MM.1S (cell line): ENCODE measurements around the gene TMEM245.

Experiments
- DNase-seq: peaks from one replicate; pipeline ENCODE4 v3.0.0-alpha.2; 2015
- H2AFZ ChIP-seq: fragments of 300-600 bp; sonication (generic); 2 replicates; pipeline ENCODE4 v1.6.0; 2016; ENCODE audit warnings: antibody characterized with exemption, low read length
- H3F3A ChIP-seq: fragments of 300-600 bp; sonication (generic); 2 replicates; pipeline ENCODE4 v1.6.1; 2016; ENCODE audit warnings: mild to moderate bottlenecking, antibody characterized with exemption, low read length, moderate library complexity, mixed read lengths; ENCODE audit not compliant: insufficient read depth
- H3K27ac ChIP-seq: fragments of 300-600 bp; sonication (generic); 2 replicates; pipeline ENCODE4 v1.5.1; 2016; ENCODE audit warnings: mild to moderate bottlenecking, low read length
- H3K27me3 ChIP-seq: fragments of 300-600 bp; sonication (generic); replicated peaks from 2 replicates; pipeline ENCODE4 v1.6.0; 2016; ENCODE audit warnings: low read length; ENCODE audit not compliant: insufficient read depth
- H3K36me3 ChIP-seq: fragments of 300-600 bp; sonication (generic); replicated peaks from 2 replicates; pipeline ENCODE4 v1.6.1; 2016; ENCODE audit warnings: mild to moderate bottlenecking, low read length, mixed read lengths; ENCODE audit not compliant: insufficient read depth
- H3K4me1 ChIP-seq: fragments of 300-600 bp; sonication (generic); 2 replicates; pipeline ENCODE4 v1.6.1; 2016; ENCODE audit warnings: low read length, mixed read lengths
- H3K4me2 ChIP-seq: fragments of 300-600 bp; sonication (generic); 2 replicates; pipeline ENCODE4 v1.6.0; 2016; ENCODE audit warnings: low read depth, low read length
- H3K4me3 ChIP-seq: fragments of 300-600 bp; sonication (generic); 2 replicates; pipeline ENCODE4 v1.5.1; 2016; ENCODE audit warnings: low read length, mixed read lengths
- H3K79me2 ChIP-seq: fragments of 300-600 bp; sonication (generic); 2 replicates; pipeline ENCODE4 v1.6.1; 2016; ENCODE audit warnings: mixed run types, low read length, mixed read lengths
- H3K9ac ChIP-seq: fragments of 300-600 bp; sonication (generic); 2 replicates; pipeline ENCODE4 v1.6.1; 2016; ENCODE audit warnings: low read length, mixed read lengths
- H3K9me2 ChIP-seq: fragments of 300-600 bp; sonication (generic); replicated peaks from 2 replicates; pipeline ENCODE4 v1.6.1; 2016; ENCODE audit warnings: mild to moderate bottlenecking, low read length, mixed read lengths; ENCODE audit not compliant: insufficient read depth
- H3K9me3 ChIP-seq: fragments of 300-600 bp; sonication (generic); replicated peaks from 2 replicates; pipeline ENCODE4 v1.6.1; 2016; ENCODE audit warnings: mild to moderate bottlenecking, low read length, mixed read lengths; ENCODE audit not compliant: insufficient read depth
- H4K20me1 ChIP-seq: fragments of 300-600 bp; sonication (generic); 2 replicates; pipeline ENCODE4 v1.6.1; 2016; ENCODE audit warnings: mild to moderate bottlenecking, low read length, moderate library complexity, mixed read lengths; ENCODE audit not compliant: insufficient read depth
- CTCF ChIP-seq: fragments of 300-600 bp; sonication (generic); IDR thresholded peaks from 2 replicates; pipeline ENCODE4 v1.5.1; 2016; ENCODE audit warnings: antibody characterized with exemption, low read length, mixed read lengths
- EZH2 ChIP-seq: fragments of 300-600 bp; sonication (generic); optimal IDR thresholded peaks from 2 replicates; pipeline ENCODE3; 2017; ENCODE audit warnings: low read depth, mild to moderate bottlenecking, antibody characterized with exemption, low read length, mixed read lengths
- EZH2phosphoT487 ChIP-seq: fragments of 300-600 bp; sonication (generic); IDR thresholded peaks from 2 replicates; pipeline ENCODE4 v1.6.1; 2018; ENCODE audit warnings: antibody characterized with exemption, low read length

TMEM245 gene

DNA sequence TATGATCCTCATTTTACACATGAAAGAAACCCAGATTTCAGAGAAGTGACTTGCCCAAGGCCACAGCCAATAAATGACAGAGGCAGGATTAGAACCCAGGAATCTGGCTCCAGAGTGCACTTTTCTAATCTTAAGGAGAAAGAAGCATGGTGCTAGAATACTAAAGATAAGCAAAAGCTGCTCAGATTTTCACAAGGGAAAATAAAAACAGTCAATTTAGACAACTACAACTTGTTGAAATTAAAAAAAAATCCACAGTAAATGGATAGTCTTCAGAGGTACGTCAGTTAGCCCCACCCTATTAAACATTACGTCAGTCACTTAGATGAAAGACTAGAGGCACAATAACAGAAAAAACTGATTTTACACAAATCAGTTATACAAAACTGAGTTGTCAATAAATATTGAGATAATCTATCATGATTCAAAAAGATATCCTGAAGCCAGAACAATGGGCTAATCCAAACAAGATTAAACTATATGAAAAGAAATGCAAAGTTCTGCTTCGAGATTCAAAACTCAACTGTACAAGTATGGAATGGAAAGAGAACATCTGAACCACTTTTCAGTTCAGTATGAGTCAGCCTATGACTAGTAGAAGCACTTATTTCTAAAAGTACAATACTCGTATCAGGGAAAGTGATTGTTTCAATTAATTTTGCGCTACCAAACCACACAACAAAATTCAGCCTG lies 9.3 kb downstream of the TMEM245 start:
- H3K9me3 ChIP-seq: no peaks in the 10 kb centered on the region
- peaks cover 8% of the 10 kb centered on the region; the same call in 1 of the 2 replicates for H3F3A ChIP-seq
- H3K79me2 ChIP-seq: peaks cover 90% of the 10 kb centered on the region
- peaks cover 12% of the 10 kb centered on the region for H4K20me1 ChIP-seq
- H3K9me2 ChIP-seq: no peaks in the 10 kb centered on the region
- no peak overlapping the region for H2AFZ ChIP-seq
- TF ChIP-seq EZH2 (no peak), EZH2phosphoT487 (no peak), CTCF (no peak)
- peaks cover 24% of the 10 kb centered on the region for H3K4me1 ChIP-seq
- H3K36me3 ChIP-seq: peaks cover under 1% of the 10 kb centered on the region; the same call in 1 of the 2 replicates
- no peak overlapping the region for H3K9ac ChIP-seq
- H3K27me3 ChIP-seq: no peaks in the 10 kb centered on the region
- H3K4me3 ChIP-seq: no peak overlapping the region
- H3K27ac ChIP-seq: no peak overlapping the region
- no peak overlapping the region for H3K4me2 ChIP-seq
- DNase-seq: no peak

DNA sequence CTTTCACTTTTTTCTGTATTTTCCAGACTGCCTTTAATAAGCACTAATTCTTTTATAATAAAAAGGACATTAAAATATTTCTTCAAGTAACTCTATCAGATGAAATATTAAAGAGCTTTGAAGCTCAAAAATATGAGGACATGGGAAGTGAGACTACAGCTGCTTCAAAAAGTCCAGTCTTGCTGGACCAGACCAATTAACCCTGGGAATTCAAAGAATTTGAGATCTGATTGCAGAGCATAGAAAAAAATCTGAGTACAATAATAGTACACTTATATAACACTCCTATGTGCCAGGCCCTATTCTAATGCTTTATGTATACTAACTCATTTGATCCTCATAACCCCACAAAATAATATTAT lies 9.8 kb downstream of the TMEM245 start:
- H3F3A ChIP-seq: peaks cover 8% of the 10 kb centered on the region; the same call in 1 of the 2 replicates
- peaks cover 12% of the 10 kb centered on the region for H4K20me1 ChIP-seq
- H3K4me2 ChIP-seq: no peak overlapping the region

DNA sequence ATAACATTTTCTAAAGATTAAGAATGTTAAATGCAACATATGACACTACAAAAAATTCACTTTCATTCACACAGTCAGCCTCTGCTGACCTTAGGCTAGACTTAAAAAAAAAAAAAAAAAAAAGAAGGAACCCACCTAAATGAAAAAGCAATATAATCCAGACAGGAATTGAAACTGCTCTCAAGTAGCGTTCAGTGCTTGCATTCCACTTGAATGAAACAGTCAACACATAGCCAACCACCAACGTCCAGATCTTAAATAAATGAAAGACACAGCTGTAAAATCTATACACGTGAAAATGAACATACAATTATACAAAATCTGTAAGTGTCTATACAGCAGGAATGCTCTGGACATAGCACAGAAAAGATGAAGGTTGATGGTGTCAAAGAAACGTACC lies 11.4 kb downstream of the TMEM245 start:
- Histone ChIP-seq H3K4me3 (no peak overlapping the region), H3K4me1 (peaks cover 24% of the 10 kb centered on the region), H2AFZ (no peak overlapping the region), H3K9ac (no peak overlapping the region), H3K36me3 (peaks cover 5% of the 10 kb centered on the region; the same call in 1 of the 2 replicates), H3K9me2 (no peaks in the 10 kb centered on the region), H3K27me3 (no peaks in the 10 kb centered on the region), H3K4me2 (peak overlapping the region; percentile 28), H3K9me3 (no peaks in the 10 kb centered on the region), H3K79me2 (peaks cover 80% of the 10 kb centered on the region), H4K20me1 (peaks cover 12% of the 10 kb centered on the region), H3F3A (peaks cover 8% of the 10 kb centered on the region; the same call in 1 of the 2 replicates), H3K27ac (no peak overlapping the region)
- TF ChIP-seq EZH2phosphoT487: no peak
- no peak for TF ChIP-seq EZH2
- no peak for TF ChIP-seq CTCF
- peak; percentile 54 for DNase-seq

More for the DNA sequence above, 9.8 kb downstream of the TMEM245 start:
- H3K9ac ChIP-seq: no peak overlapping the region
- no peak overlapping the region for H3K27ac ChIP-seq
- H3K27me3 ChIP-seq: no peaks in the 10 kb centered on the region
- H3K79me2 ChIP-seq: peaks cover 90% of the 10 kb centered on the region
- DNase-seq: no peak
- H3K9me3 ChIP-seq: no peaks in the 10 kb centered on the region
- peaks cover 24% of the 10 kb centered on the region for H3K4me1 ChIP-seq
- no peaks in the 10 kb centered on the region for H3K9me2 ChIP-seq
- no peak for TF ChIP-seq EZH2
- no peak for TF ChIP-seq CTCF
- no peak for TF ChIP-seq EZH2phosphoT487
- no peak overlapping the region for H3K4me3 ChIP-seq
- peaks cover 5% of the 10 kb centered on the region; the same call in 1 of the 2 replicates for H3K36me3 ChIP-seq
- H2AFZ ChIP-seq: no peak overlapping the region
